GM12872 (cell line): ENCODE measurements around the gene SERHL2.
A peak's percentile ranks its signal among the peaks of the same experiment; 100 is the strongest.

Experiments
- TF ChIP-seq, protein P1 (sequence below): IDR thresholded peaks from 3 replicates; pipeline ENCODE4 v1.5.1; 2011; ENCODE audit warnings: low read depth, mild to moderate bottlenecking, low read length, moderate library complexity; ENCODE audit not compliant: insufficient read depth

SERHL2 gene

GRCh38 chr22:42621505-42622002 is 67.8 kb downstream of the SERHL2 start:
- TF ChIP-seq, protein P1, sequence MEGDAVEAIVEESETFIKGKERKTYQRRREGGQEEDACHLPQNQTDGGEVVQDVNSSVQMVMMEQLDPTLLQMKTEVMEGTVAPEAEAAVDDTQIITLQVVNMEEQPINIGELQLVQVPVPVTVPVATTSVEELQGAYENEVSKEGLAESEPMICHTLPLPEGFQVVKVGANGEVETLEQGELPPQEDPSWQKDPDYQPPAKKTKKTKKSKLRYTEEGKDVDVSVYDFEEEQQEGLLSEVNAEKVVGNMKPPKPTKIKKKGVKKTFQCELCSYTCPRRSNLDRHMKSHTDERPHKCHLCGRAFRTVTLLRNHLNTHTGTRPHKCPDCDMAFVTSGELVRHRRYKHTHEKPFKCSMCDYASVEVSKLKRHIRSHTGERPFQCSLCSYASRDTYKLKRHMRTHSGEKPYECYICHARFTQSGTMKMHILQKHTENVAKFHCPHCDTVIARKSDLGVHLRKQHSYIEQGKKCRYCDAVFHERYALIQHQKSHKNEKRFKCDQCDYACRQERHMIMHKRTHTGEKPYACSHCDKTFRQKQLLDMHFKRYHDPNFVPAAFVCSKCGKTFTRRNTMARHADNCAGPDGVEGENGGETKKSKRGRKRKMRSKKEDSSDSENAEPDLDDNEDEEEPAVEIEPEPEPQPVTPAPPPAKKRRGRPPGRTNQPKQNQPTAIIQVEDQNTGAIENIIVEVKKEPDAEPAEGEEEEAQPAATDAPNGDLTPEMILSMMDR = peak; percentile 97

- TF ChIP-seq, protein P1 = no peak
Observed at GRCh38 chr22:42622061-42622710, 68.4 kb downstream of the SERHL2 start.

- TF ChIP-seq, protein P1 = no peak
Observed at GRCh38 chr22:42623301-42623751, 69.6 kb downstream of the SERHL2 start.
